Measurements from ENCODE around the gene PAIP2. TPM values are rescaled to one million over a fixed set of nuclear protein-coding genes. Genes with fewer than 3 reads are reported as not detected.
"Not testable (repeated sequence)": the region's sequence is repeated elsewhere in the genome, so short reads cannot be mapped to it uniquely, and the experiment has no call there.

The PAIP2 gene
- total RNA-seq, 2 experiments from 2014 or later = 110 to 113 TPM

- Mint-ChIP-seq H3K36me3 (ENCODE audit: low read depth) (peaks cover 26% of the 10 kb centered on the region), H3K27ac (peak overlapping the region; percentile 95), H3K27me3 (no peaks in the 10 kb centered on the region), H3K4me1 (ENCODE audit: low read depth) (peaks cover 42% of the 10 kb centered on the region), H3K9me3 (no peaks in the 10 kb centered on the region), H3K4me3 (peak overlapping the region; percentile 89)
- no peak for DNase-seq
- TF ChIP-seq CTCF (IDR thresholded peaks at IDR 0.05) = no peak
- no peak for ATAC-seq
- intact Hi-C loops (cut with micrococcal nuclease) = loop anchor here (5.0 kb wide), 1 partner anchor 50 kb away; no protein-coding TSS in a partner anchor
- CTCF ChIA-PET = interaction anchor here (0.6 to 2.2 kb wide), 18 partner anchors 9 to 73 kb away, joined by 3 to 15 read pairs (median 4); partner anchors contain the start of genes MATR3, MZB1 and PROB1
- POLR2A ChIA-PET = interaction anchor here (0.8 to 4.1 kb wide), 25 partner anchors 9 to 800 kb away, joined by 3 to 49 read pairs (median 5); partner anchors contain the start of genes ETF1, MATR3, MZB1 and PROB1
These were observed 719 bp downstream of the PAIP2 start for GRCh38 chr5:139342423-139342723.

GRCh38 chr5:139343476-139343875 lies 1.8 kb downstream of the PAIP2 start:
- Mint-ChIP-seq H3K36me3 (ENCODE audit: low read depth) (peaks cover 26% of the 10 kb centered on the region), H3K4me3 (peak overlapping the region; percentile 89), H3K4me1 (ENCODE audit: low read depth) (peaks cover 45% of the 10 kb centered on the region), H3K9me3 (no peaks in the 10 kb centered on the region), H3K27ac (peak overlapping the region; percentile 95), H3K27me3 (no peaks in the 10 kb centered on the region)
- intact Hi-C loops (cut with micrococcal nuclease) = loop anchor here (5.0 kb wide), 1 partner anchor 49 kb away; no protein-coding TSS in a partner anchor
- ATAC-seq = no peak
- POLR2A ChIA-PET = interaction anchor here (0.6 to 1.1 kb wide), 2 partner anchors 40 to 50 kb away, joined by 3 to 4 read pairs; partner anchors contain the start of gene MATR3
- CTCF ChIA-PET = no interaction called here
- DNase-seq = no peak
- no peak for TF ChIP-seq CTCF (IDR thresholded peaks at IDR 0.05)

GRCh38 chr5:139344177-139344576 lies 2.5 kb downstream of the PAIP2 start:
- DNase-seq (no peak), ATAC-seq (no peak)
- Mint-ChIP-seq H3K4me3 (peak overlapping the region; percentile 89), H3K36me3 (ENCODE audit: low read depth) (peaks cover 29% of the 10 kb centered on the region), H3K4me1 (ENCODE audit: low read depth) (peaks cover 49% of the 10 kb centered on the region), H3K27me3 (no peaks in the 10 kb centered on the region), H3K9me3 (no peaks in the 10 kb centered on the region), H3K27ac (peak overlapping the region; percentile 55)
- POLR2A ChIA-PET = interaction anchor here (0.6 to 1.1 kb wide), 6 partner anchors 9 to 83 kb away, joined by 3 to 4 read pairs (median 3); partner anchors contain the start of gene MATR3
- intact Hi-C loops (cut with micrococcal nuclease) = loop anchor here (5.0 kb wide), 1 partner anchor 48 kb away; no protein-coding TSS in a partner anchor
- no peak for TF ChIP-seq CTCF (IDR thresholded peaks at IDR 0.05)
- CTCF ChIA-PET = interaction anchor here (1.2 kb wide), 1 partner anchor 25 kb away, joined by 3 read pairs; no protein-coding TSS in a partner anchor

GRCh38 chr5:139345442-139345841 lies 3.8 kb downstream of the PAIP2 start:
- H3K27me3 Mint-ChIP-seq; DNase-seq; H3K4me3 Mint-ChIP-seq; intact Hi-C loops (cut with micrococcal nuclease); H3K9me3 Mint-ChIP-seq; POLR2A ChIA-PET; ATAC-seq: not testable (repeated sequence)
- Mint-ChIP-seq H3K4me1 (ENCODE audit: low read depth) (peaks cover 45% of the 10 kb centered on the region), H3K27ac (peak overlapping the region; percentile 7), H3K36me3 (ENCODE audit: low read depth) (peaks cover 29% of the 10 kb centered on the region)
- CTCF ChIA-PET = interaction anchor here (0.7 to 1.2 kb wide), 3 partner anchors 46 to 77 kb away, joined by 3 to 4 read pairs (median 4); no protein-coding TSS in a partner anchor

GRCh38 chr5:139347863-139348262 lies 6.2 kb downstream of the PAIP2 start:
- H3K9me3 Mint-ChIP-seq; intact Hi-C loops (cut with micrococcal nuclease); H3K27me3 Mint-ChIP-seq; POLR2A ChIA-PET; ATAC-seq; DNase-seq; H3K4me3 Mint-ChIP-seq; CTCF ChIA-PET; H3K27ac Mint-ChIP-seq: not testable (repeated sequence)
- H3K36me3 Mint-ChIP-seq (ENCODE audit: low read depth) = peaks cover 28% of the 10 kb centered on the region
- peaks cover 44% of the 10 kb centered on the region for H3K4me1 Mint-ChIP-seq (ENCODE audit: low read depth)

GRCh38 chr5:139354186-139354585 lies 12.5 kb downstream of the PAIP2 start:
- H3K36me3 Mint-ChIP-seq (ENCODE audit: low read depth) = peaks cover 15% of the 10 kb centered on the region
- ChIA-PET CTCF (interaction anchor here (0.9 kb wide), 2 partner anchors 9 to 1002 kb away, joined by 3 read pairs; partner anchors contain the start of gene KDM3B), POLR2A (interaction anchor here (0.9 to 1.0 kb wide), 2 partner anchors 12 to 79 kb away, joined by 3 read pairs; no protein-coding TSS in a partner anchor)
- DNase-seq = no peak
- H3K27me3 Mint-ChIP-seq = no peaks in the 10 kb centered on the region
- H3K27ac Mint-ChIP-seq = peak overlapping the region; percentile 32
- H3K9me3 Mint-ChIP-seq = peaks cover 4% of the 10 kb centered on the region
- H3K4me3 Mint-ChIP-seq = no peak overlapping the region
- intact Hi-C loops (cut with micrococcal nuclease) = no loop called here
- no peak for TF ChIP-seq CTCF (IDR thresholded peaks at IDR 0.05)
- H3K4me1 Mint-ChIP-seq (ENCODE audit: low read depth) = peaks cover 32% of the 10 kb centered on the region
- no peak for ATAC-seq

- peaks cover 32% of the 10 kb centered on the region for H3K4me1 Mint-ChIP-seq (ENCODE audit: low read depth)
- H3K27me3 Mint-ChIP-seq; H3K4me3 Mint-ChIP-seq; ATAC-seq; POLR2A ChIA-PET; H3K9me3 Mint-ChIP-seq; H3K27ac Mint-ChIP-seq; intact Hi-C loops (cut with micrococcal nuclease); DNase-seq: not testable (repeated sequence)
- CTCF ChIA-PET = interaction anchor here (1.2 kb wide), 1 partner anchor 14 kb away, joined by 3 read pairs; the partner anchor contains the start of gene PAIP2
- peaks cover 15% of the 10 kb centered on the region for H3K36me3 Mint-ChIP-seq (ENCODE audit: low read depth)
These were observed 14.2 kb downstream of the PAIP2 start for GRCh38 chr5:139355900-139356299.

Data from activated CD8-positive, alpha-beta T cell treated with anti-CD3 and anti-CD28 coated beads for 36 hours (primary cell).